ENCODE results near the gene LEMD1.

Gene LEMD1

GRCh38 chr1:205447457-205448341 lies 25.8 kb upstream of the LEMD1 start:
- TF ChIP-seq CTCF (IDR thresholded peaks at IDR 0.05; ENCODE audit: low read length), result no peak
- no peak for TF ChIP-seq EZH2 (IDR thresholded peaks at IDR 0.05; ENCODE audit: borderline replicate concordance, low read length)
- no peaks in the 10 kb centered on the region for H4K20me1 ChIP-seq (ENCODE audit: insufficient read depth, low read length)
- H3K9me2 ChIP-seq (ENCODE audit: low read depth, low read length), result no peaks in the 10 kb centered on the region
- no peak overlapping the region for H3K4me3 ChIP-seq (ENCODE audit: low read depth, low read length, poor library complexity, severe bottlenecking)
- H3K27me3 ChIP-seq (ENCODE audit: insufficient read depth, low read length), result no peaks in the 10 kb centered on the region; the same call in 1 of the 2 replicates
- no peaks in the 10 kb centered on the region for H3K36me3 ChIP-seq (ENCODE audit: insufficient read depth, low read length)
- H3K79me2 ChIP-seq (ENCODE audit: insufficient read depth, low read length), result no peaks in the 10 kb centered on the region
- no peaks in the 10 kb centered on the region for H3K9me3 ChIP-seq (ENCODE audit: low read length)
- H3K4me2 ChIP-seq (ENCODE audit: low read length), result no peak overlapping the region
- H3K27ac ChIP-seq (ENCODE audit: low read depth, low read length, poor library complexity, severe bottlenecking), result no peak overlapping the region
- no peaks in the 10 kb centered on the region for H3F3A ChIP-seq (ENCODE audit: insufficient read depth, low read length)
- no peaks in the 10 kb centered on the region for H3K4me1 ChIP-seq (ENCODE audit: insufficient read depth, low read length, severe bottlenecking)
- no peak overlapping the region for H3K9ac ChIP-seq (ENCODE audit: low read length)
- H2AFZ ChIP-seq (ENCODE audit: low read length), result no peak overlapping the region

- Histone ChIP-seq H3K27ac (ENCODE audit: low read depth, low read length, poor library complexity, severe bottlenecking) (no peak overlapping the region), H3K27me3 (ENCODE audit: insufficient read depth, low read length) (peaks cover 4% of the 10 kb centered on the region; the same call in 1 of the 2 replicates), H3K79me2 (ENCODE audit: insufficient read depth, low read length) (no peaks in the 10 kb centered on the region), H4K20me1 (ENCODE audit: insufficient read depth, low read length) (no peaks in the 10 kb centered on the region), H3K4me1 (ENCODE audit: insufficient read depth, low read length, severe bottlenecking) (no peaks in the 10 kb centered on the region), H3K4me2 (ENCODE audit: low read length) (no peak overlapping the region), H3K36me3 (ENCODE audit: insufficient read depth, low read length) (no peaks in the 10 kb centered on the region), H3K4me3 (ENCODE audit: low read depth, low read length, poor library complexity, severe bottlenecking) (no peak overlapping the region), H3K9me2 (ENCODE audit: low read depth, low read length) (no peaks in the 10 kb centered on the region), H3K9me3 (ENCODE audit: low read length) (no peaks in the 10 kb centered on the region), H2AFZ (ENCODE audit: low read length) (no peak overlapping the region), H3K9ac (ENCODE audit: low read length) (no peak overlapping the region), H3F3A (ENCODE audit: insufficient read depth, low read length) (no peaks in the 10 kb centered on the region)
- TF ChIP-seq CTCF (IDR thresholded peaks at IDR 0.05; ENCODE audit: low read length) (no peak), EZH2 (IDR thresholded peaks at IDR 0.05; ENCODE audit: borderline replicate concordance, low read length) (no peak)
Measured at GRCh38 chr1:205446828-205447227, 25.0 kb upstream of the LEMD1 start.

GRCh38 chr1:205445646-205445935 lies 23.7 kb upstream of the LEMD1 start:
- H3K9me2 ChIP-seq (ENCODE audit: low read depth, low read length), result no peaks in the 10 kb centered on the region
- no peak overlapping the region for H3K4me3 ChIP-seq (ENCODE audit: low read depth, low read length, poor library complexity, severe bottlenecking)
- no peak overlapping the region for H2AFZ ChIP-seq (ENCODE audit: low read length)
- H3K4me1 ChIP-seq (ENCODE audit: insufficient read depth, low read length, severe bottlenecking), result peaks cover 11% of the 10 kb centered on the region
- no peak overlapping the region for H3K27ac ChIP-seq (ENCODE audit: low read depth, low read length, poor library complexity, severe bottlenecking)
- no peaks in the 10 kb centered on the region for H4K20me1 ChIP-seq (ENCODE audit: insufficient read depth, low read length)
- H3F3A ChIP-seq (ENCODE audit: insufficient read depth, low read length), result no peaks in the 10 kb centered on the region
- TF ChIP-seq CTCF (IDR thresholded peaks at IDR 0.05; ENCODE audit: low read length) (no peak), EZH2 (IDR thresholded peaks at IDR 0.05; ENCODE audit: borderline replicate concordance, low read length) (no peak)
- H3K79me2 ChIP-seq (ENCODE audit: insufficient read depth, low read length), result no peaks in the 10 kb centered on the region
- no peaks in the 10 kb centered on the region for H3K36me3 ChIP-seq (ENCODE audit: insufficient read depth, low read length)
- peaks cover 4% of the 10 kb centered on the region; the same call in 1 of the 2 replicates for H3K27me3 ChIP-seq (ENCODE audit: insufficient read depth, low read length)
- no peak overlapping the region for H3K9ac ChIP-seq (ENCODE audit: low read length)
- no peaks in the 10 kb centered on the region for H3K9me3 ChIP-seq (ENCODE audit: low read length)
- no peak overlapping the region for H3K4me2 ChIP-seq (ENCODE audit: low read length)
